Activated CD8-positive, alpha-beta memory T cell treated with anti-CD3 and anti-CD28 coated beads, Interleukin-2, amount 50 U/mL, for 1 hour (primary cell): ENCODE results near the gene HNRNPAB.
"Not testable (repeated sequence)": the region's sequence is repeated elsewhere in the genome, so short reads cannot be mapped to it uniquely, and the experiment has no call there.

Source experiments
- DNase-seq: peaks from one replicate; pipeline ENCODE4 v3.0.0-alpha.2; 2020; ENCODE audit errors: extremely low read depth

Gene HNRNPAB

DNA sequence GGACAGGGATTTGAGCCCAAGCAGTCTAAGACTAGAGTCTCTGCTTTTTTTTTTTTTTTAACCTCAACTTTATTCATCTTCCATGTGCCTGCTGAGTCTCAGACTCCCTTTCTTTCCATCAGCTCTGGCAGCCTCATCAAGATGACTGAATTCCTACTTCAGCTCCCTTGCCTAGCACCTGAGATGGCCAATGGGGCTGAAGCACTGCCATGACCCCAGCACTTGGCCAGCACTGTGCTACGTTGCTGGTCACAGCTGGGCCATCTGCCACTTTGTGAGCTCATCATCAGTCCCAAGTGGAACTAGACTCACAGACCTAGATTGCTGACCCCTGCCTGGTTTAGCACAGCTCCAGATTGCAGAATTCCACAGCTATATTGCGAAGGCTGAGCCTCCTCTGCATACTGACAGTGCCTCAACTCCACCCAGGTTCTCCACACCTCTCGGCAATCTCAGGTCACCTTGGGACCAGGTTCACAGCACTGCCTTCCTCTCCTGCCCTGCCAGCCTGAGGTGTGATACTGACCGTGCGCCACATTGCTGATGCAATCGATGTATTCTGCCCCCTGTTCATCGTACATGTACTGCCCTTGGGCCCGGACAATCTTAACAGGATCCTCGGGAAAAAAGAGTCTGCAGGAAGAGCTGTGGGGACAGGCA lies 26.7 kb downstream of the HNRNPAB start:
- DNase-seq = no peak

DNA sequence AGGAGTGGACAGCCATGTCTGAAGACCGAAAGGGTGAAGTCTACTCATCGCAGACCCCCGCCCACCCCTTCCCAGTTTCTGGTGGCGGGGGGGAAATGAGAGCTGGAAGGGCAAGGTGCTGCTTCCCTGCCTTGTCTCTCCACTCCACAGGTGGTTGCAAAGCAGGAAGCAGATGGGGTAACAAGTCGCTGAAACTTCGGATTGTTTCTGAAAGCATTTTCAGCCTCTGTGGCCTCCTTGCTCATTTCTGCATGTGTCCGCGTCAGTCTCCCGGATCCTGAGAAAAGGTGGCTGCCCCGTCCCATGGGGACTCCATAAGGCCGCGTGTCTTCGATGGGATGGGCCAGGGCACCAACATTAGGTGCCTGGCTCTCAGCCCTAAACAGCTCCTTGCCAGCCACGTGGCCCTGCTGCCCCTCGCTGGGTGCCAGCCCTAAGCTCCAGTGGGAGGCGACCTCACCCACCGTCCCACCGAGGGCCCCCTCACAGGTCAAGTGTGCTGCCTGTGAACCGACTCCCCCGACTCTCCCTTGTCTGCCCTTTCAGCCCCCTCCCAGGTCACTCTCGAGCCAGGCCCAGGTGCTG lies 27.3 kb downstream of the HNRNPAB start:
- no peak for DNase-seq

DNA sequence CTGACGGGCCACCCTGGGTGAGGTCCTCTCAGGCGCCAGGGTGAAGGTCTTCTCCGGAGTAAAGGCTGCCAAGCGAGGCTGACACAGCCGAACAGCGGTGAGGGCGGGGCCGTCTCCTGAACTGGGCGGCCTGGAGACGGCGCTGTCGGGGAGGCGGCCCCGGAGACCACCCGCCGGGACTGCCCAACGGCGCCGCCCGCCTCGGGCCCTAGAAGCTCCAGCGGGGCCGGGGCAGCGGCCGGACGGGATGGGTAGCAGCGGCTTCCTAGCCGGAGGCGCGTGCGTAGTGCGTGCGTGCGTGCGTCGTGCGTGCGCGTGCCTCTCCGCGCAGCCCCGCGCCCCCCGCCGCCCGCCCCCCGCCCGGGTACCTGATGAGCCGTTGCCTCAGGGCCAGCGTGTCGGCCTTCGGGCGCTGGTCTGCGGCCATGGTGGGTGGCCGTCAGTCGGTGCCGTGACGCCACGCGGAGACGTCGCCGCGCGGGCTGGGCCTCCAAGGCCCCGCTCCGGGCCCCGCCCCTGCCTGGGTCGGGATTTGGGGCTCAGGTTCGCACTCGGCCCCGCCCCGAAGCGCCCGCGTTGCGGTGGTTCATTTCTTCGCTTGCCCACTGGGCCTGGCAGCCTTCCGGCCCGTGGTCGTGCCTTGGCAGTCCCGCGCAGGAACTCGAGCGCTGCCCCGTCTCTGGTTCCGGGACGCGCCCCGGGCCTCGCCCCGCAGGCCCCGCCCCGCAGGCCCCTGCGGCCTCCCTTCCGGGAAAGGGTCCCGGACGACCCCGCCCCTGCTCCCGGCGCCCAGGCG lies 28.0 kb downstream of the HNRNPAB start, which contains the start of gene PHYKPL:
Gene PHYKPL, minus strand, starts transcription at position 679 of the 796 bp plus-strand sequence. Its CDS starts 252 bp downstream, at position 427.
- peak; percentile 25 for DNase-seq

DNA sequence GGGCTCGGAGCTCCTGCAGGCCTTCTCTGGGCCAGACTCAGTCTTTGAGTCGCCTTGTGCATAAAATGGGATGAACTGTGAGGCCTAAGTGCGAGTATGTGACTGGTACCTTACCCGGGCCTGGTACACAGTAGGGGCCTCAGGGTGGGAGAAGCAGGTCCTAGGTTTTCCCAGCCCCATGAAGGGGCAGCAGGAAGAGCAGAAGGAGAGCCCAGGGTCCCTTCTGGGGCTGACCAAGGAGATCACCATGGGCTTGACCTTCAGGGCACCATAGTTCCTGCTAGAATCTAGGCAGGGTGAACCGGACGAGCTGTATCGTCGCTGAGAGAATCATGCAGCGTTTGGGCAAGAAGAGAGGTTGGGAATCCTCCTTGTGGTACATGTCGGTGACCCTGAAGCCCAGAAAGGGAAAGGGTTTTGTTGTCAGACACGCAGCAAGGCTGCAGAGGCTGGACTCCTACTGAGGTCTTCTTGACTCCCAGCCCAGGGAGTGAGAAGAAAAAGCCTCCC lies 28.6 kb downstream of the HNRNPAB start:
- DNase-seq = no peak

DNA sequence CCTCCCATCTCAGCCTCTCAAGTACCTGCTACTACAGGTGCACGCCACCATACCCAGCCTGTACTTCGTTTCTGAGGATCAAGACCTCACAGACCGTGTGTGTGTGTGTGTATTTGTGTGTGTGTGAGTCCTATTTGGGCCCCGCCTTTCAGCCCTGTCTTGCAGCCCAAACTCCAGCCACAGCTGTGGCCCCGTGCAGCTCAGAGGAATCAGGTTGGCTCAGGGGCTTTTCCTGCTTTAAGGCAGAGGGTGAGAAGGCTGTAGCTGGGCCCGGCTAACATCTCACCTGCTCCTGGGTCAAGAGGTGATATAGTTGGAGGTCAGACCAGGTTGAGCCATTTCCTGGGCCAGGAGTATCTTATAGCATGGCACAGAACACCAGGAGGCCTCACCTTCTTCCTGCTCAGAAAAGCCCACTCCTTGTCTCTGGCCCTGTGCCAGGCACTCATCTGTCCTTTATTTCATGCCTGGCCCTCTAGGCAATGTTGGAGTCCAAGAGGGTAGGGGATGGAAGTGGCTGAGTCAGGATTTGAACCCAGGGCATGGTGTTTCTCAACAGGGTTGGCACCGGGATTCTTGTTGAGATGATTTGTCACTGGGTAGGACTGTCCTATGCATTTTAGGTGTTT lies 29.9 kb downstream of the HNRNPAB start:
- DNase-seq = no peak

DNA sequence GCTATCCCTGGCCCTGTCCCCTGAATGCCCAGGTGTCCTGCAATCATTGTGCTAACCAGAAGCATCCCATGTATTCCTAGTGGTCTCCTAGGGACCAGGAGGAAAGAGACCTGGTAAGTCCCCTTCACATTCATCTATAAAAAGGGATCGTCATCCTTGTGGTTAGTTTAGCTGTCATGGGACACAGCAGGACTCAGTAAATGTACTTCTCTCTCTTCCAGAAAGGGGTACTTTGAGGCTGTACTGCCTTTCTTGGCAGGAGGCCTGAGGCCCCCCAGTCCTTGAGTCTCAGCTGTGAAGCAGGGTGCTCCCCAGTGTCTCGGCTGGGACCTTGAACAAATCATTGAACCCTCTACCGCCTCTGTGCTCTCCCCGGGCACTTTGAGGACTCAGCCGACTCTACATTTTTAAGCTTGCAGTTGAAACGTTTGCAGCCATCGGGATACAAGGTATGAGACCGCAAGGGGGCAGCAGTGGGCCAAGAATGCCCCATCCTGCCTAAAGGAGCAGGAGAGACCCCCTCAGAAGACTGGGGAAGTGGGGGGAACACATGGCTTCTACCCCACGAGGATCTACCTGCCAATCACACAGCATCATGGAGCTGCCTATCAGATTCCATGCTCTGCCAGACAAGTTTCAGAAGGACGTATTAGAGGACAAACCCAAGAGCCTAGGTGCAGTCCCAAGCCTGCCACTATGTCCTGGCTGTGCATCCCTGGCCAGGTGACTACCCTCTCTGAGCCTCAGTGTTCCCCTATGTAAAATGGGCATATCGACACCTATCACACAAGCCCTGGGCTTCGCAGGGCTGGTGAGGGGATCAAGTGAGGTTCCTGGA lies 30.6 kb downstream of the HNRNPAB start:
- DNase-seq = peak; percentile 54

DNA sequence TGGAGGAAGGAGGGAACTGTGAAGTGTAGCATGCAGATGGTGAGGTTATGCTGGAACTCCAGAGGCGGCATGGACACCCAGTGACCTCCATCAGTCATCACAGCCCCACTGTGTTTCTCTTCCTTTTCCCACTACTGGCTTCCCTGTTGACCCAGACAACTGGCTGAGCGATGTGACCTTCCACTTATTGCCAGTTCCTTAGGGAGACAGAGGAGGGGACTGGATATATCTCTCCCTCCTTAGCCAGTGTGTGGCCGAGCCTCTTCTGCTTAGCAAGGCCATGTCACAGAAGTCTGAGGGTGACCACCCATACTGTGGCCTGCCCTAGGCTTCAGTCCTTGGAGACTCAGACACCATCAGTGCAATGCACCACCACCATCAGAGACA lies 31.2 kb downstream of the HNRNPAB start:
- no peak for DNase-seq

DNA sequence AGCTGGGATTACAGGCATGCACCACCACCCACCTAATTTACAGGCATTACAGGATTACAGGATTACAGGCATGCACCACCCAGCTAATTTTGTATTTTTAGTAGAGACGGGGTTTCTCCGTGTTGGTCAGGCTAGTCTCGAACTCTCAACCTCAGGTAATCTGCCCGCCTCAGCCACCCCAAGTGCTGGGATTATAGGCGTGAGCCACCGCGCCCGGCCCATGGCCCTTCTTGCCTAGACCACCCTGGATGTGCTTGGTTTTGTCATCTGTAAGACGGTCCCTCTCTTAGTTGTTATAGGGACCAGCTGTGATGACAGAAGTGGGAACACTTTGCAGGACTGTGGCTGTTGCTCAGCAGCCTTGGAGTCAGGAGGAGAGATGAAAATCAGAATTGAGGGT lies 31.8 kb downstream of the HNRNPAB start:
- no peak for DNase-seq

DNA sequence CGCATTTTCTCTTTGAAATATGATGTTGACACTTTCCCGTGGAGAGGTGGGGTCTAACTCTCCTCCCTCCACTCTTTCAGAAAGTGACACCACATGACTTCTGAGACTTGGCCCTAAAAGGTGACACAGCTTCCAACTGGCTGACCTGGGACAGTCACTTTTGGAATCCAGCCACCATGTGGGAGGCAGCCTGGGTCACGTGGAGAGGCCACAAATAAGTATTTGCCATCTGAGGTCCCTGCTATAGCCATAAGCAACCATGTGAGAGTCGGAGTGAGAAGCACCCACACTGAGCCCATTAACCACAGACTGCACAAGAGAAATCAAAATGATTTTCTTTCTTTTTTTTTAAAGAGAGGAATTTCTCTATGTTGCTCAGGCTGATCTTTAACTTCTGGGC lies 32.3 kb downstream of the HNRNPAB start:
- DNase-seq = no peak

DNA sequence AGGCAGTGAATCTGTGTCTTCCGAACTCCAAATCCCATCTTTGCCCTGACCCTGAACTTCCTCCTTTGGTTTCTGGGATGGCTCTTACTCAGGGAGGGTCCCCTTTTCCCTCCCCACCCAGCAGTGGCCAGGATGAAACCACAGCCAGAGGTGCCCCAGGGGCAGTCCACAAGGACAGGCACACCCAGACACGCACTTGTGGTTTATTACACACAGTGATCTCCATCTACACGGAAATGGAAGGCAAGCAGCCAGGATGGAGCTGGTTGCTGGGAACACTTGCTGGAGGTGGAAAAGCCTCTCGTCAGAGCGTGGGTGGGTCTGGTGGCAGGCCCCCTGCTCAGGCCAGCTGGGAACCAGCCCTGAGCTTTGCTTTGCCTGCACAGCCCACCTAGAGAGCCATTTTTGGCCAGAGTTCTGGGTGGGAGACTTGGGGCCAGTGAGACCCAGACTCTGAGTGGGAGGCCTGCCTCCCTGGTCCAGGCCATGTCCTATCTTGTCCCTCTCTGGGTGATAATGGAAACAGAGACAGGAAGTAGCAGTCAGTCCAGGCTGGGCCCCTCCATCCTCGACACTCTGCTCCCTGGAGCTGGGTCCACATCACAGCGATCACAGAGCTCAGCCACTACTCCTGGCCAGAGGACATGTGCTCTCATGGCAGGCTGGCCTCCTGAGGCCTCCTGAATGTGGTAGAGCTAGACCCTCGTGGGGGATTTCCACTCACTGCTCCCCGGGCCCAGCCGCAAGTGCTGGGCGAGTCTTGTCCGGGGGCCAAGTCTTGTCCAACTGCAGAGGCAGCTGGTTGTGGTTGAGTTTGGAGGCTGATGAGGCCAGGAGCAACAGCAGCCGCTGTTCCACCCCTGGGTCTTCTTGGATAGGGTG lies 33.3 kb downstream of the HNRNPAB start:
- no peak for DNase-seq

DNA sequence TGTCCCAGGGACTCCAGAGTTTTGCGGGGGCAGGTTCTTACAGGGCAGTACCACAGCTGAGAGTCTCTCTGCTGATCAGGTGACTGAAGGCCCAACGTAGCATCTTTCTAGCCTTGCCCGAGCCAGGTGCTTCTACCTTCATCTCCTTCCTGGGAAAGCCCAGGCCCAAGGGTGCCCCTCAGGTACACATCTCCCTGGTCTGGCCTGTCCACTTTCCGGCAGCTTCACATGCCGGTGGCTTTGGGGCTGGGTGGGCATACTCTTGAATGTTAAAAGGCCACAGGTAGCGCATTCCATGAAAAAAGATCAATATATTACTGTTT lies 33.9 kb downstream of the HNRNPAB start:
- no peak for DNase-seq

DNA sequence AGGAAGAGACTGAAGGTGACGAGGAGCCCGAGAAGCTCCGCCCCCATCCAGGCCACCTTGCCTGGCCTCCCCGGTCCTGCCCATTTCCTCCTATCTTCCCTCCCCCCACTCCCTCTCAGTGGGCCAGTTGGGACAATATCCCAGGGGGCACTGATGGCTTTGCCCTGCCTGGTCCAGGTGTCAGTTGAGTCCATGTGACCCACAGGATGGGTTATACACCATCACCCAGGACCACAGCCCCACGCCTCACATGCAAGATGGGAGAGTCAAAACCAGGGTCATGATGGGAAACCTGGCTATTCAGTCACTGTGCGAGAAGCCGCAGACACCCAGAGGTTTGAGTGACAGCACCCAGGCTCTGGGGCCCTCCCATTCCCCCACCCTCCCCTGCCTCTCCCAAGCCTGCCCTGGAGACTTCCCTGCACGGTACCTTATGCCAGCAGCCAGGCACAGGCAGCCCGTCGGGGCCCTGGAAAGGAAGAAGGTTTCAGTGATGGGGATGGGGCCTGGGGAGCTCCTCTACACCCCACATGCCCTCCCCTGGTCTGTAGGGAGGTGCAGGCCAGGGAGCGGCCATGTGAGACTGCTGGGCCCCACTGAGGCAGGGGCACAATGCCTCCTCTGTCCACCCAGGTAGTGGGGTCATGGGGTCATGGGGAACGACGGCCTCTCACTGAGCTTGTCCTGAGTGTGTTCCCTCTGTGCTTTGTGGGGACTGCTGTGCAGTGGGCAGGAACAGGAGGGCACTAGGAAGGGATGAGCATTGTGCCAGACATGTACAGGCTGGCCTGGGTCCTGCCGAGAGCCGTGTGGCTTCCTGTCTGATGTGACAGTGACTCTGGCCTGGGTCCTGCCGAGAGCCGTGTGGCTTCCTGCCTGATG lies 34.6 kb downstream of the HNRNPAB start:
- no peak for DNase-seq

DNA sequence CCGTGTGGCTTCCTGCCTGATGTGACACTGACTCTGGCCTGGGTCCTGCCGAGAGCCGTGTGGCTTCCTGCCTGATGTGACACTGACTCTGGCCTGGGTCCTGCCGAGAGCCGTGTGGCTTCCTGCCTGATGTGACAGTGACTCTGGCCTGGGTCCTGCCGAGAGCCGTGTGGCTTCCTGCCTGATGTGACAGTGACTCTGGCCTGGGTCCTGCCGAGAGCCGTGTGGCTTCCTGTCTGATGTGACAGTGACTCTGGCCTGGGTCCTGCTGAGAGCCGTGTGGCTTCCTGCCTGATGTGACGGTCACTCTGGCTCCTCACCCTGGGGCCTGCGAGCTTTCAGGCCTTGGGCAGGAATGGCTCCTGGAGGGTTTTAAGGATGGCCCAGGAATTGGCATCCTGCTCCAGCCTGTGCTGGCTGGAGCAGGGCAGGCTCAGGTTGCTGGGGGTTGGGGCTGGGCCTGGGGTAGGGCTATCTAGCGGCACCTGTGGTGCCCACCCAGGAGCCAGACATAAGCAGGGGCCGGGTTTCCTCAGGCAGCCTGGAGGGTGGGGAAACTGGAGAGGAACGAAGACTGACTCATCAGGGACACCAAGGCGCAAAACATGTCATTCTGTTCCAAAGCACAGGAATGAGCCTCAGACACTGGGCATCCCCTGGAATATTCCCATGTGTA lies 35.4 kb downstream of the HNRNPAB start:
- DNase-seq = not testable (repeated sequence)

DNA sequence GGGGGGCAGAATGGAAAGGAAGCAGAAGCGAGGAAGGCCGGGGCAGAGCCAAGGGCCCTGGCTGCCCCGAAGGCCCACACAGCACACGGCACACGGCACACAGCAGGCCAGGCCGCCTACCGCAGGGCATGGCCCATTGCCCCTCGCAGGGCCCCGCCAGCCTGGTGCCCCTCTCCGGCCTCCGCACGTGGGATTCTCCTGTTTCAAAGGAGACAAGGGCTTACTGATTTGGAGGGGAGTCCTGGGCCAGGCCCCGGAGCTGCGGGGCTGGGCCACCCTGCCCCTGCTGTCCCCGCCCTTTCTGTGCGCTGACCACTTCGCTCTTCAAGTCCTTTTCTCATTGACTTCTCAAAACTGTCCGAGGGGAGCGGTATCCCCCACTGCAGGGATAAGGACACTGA lies 36.0 kb downstream of the HNRNPAB start:
- DNase-seq = no peak

DNA sequence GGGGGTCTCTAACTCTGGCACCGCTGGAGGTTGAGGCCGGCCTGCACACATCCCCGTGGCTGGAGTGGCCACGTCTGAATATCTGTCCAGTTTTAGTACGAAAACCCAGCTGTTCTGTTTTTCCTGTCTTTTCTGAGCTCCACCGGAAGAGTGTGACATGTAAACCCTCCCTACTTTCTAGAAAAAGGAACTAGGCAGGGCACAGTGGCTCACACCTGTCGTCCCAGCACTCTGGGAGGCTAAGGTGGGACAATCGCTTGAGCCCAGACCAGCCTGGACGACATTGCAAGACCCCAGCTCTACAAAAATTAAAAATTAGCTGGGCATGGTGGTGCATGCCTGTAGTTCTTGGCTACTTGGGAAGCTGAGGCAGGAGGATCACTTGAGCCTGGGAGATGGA lies 36.4 kb downstream of the HNRNPAB start:
- no peak for DNase-seq

DNA sequence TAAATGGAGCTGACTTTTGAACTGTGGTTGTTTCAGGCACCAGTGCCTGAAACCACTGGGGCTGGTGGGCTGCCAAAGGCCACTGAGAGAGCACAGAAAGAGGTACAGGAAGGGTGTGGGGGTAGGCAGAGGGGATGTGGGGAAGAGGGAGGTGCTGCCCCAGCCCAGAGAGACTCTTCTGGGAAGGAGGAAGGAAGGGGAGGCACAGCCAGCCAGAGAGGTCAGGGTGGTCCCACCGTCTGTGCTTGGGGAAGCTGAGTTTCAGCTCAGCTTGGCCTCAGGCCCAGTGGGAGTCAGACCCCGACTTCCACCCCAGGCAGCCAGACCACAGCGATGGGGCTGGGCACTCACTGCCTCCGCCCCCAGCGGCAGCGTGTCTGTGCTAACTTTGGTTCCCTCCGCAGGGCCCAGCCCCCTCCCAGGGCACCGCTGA lies 36.9 kb downstream of the HNRNPAB start:
- DNase-seq = no peak

DNA sequence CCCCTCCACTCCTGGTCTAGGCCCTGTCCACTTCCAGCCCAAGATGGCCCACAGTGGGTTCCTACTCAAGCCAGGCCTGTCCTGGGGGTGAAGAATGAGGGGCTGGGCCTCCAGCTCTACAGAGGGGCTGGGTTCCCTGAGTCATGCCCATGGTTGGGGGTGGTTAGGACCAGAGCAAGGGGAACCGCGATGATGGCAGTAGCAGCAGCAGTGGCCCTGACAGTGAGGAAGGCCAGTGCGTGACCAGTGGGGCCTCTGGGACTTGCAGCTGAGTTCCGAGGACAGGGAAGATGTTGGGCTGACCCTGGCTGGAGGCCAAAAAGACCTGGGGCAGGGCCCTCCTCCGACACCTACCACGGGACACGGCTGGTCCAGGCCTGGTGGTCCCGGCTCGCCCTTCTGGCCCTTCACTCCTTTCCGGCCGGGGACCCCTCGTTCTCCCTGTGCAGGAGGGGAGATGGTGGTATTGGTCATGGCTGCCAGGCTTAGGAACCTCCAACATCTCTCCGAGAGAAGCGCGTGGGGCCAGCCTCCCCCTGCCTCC lies 37.4 kb downstream of the HNRNPAB start:
- no peak for DNase-seq

DNA sequence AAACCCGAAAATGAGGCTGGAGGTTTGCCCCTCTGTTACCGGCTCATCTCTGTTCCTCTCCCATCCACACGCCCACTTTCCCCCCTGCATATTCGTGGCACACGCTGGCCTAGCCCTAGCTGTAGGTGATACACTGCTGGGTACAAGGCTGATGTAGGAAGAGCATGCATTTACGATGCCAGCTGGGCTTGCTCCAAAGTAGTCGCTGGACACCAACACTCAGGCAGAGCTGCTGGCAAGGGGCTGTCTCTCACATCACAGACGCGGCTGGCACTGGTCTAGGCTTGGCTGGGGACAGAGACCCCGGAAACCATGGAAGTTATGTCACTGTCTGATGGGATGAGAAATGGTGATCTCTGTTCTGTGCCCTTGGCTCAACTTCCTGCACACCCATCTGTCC lies 38.1 kb downstream of the HNRNPAB start:
- DNase-seq = no peak

DNA sequence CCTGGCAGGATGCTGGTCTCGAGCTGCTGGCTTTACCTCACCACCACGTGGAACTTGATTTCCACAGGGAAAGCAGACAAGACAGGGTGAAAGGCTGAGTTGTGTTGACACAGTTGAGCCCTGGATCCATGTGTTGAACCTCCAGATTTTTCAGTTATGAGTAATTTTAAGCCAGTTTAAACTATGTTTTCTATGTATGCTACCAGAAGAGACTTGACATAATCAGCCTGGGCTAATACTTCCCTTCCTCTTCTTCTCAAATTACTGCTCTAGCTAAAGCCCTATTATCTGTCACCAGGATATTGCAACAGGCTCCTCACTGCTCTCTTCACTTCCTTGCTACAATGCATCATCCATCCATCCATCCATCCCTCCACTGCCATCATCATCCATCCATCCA lies 40.2 kb downstream of the HNRNPAB start:
- DNase-seq = no peak
